Naive B cell (primary cell): ENCODE measurements around the gene DRC7. TPM values are rescaled to one million over a fixed set of nuclear protein-coding genes. Genes with fewer than 3 reads are reported as not detected.

Source experiments
- ATAC-seq, 2 donors: fragments of 150-1000 bp; cut with Tn5 transposase; 2 replicates each; pipeline ENCODE4 v1.10.0; 2021; ENCODE audit warnings: low read depth in 2 of 2, mild to moderate bottlenecking in 2 of 2, moderate library complexity in 2 of 2
- DNase-seq: peaks from one replicate; pipeline ENCODE4 v3.0.0; 2022
- H3K27ac Mint-ChIP-seq, 6 donors: one replicate each; pipeline ENCODE4 v1.8.0; 2020 to 2022; ENCODE audit warnings: mild to moderate bottlenecking in 6 of 6, mixed read lengths in 6 of 6, moderate library complexity in 5 of 6, inconsistent platforms in 2 of 6
- H3K27me3 Mint-ChIP-seq, 3 donors: one replicate each; pipeline ENCODE4 v1.8.0; 2021 to 2022; ENCODE audit warnings: mixed read lengths in 3 of 3, mild to moderate bottlenecking in 1 of 3
- H3K36me3 Mint-ChIP-seq, 2 donors: one replicate each; pipeline ENCODE4 v1.8.0; 2020 to 2022; ENCODE audit warnings: mixed read lengths in 2 of 2, inconsistent platforms in 1 of 2, mild to moderate bottlenecking in 1 of 2
- H3K4me1 Mint-ChIP-seq, 3 donors: one replicate each; pipeline ENCODE4 v1.8.0; 2020 to 2022; ENCODE audit warnings: mixed read lengths in 3 of 3, inconsistent platforms in 1 of 3, mild to moderate bottlenecking in 1 of 3, moderate library complexity in 1 of 3
- H3K4me3 Mint-ChIP-seq, 8 donors: one replicate each; pipeline ENCODE4 v1.8.0; 2020 to 2022; ENCODE audit warnings: mild to moderate bottlenecking in 8 of 8, mixed read lengths in 8 of 8, moderate library complexity in 8 of 8, inconsistent platforms in 2 of 8
- H3K9me3 Mint-ChIP-seq, 7 donors: one replicate each; pipeline ENCODE4 v1.8.0; 2020 to 2022; ENCODE audit warnings: mixed read lengths in 7 of 7, mild to moderate bottlenecking in 5 of 7, inconsistent platforms in 2 of 7, moderate library complexity in 1 of 7
- polyA plus RNA-seq, 6 donors: library from polyadenylated mRNA; unstranded; fragments of 300-500 nt; fragmentation: Illumina TruSeq; gene quantifications; one replicate each; pipeline ENCODE4 v1.2.3, GENCODE V29; 2021; ENCODE audit warnings: low read depth in 6 of 6

Gene DRC7
- polyA plus RNA-seq, 6 donors from 2014 or later = not detected

DNA sequence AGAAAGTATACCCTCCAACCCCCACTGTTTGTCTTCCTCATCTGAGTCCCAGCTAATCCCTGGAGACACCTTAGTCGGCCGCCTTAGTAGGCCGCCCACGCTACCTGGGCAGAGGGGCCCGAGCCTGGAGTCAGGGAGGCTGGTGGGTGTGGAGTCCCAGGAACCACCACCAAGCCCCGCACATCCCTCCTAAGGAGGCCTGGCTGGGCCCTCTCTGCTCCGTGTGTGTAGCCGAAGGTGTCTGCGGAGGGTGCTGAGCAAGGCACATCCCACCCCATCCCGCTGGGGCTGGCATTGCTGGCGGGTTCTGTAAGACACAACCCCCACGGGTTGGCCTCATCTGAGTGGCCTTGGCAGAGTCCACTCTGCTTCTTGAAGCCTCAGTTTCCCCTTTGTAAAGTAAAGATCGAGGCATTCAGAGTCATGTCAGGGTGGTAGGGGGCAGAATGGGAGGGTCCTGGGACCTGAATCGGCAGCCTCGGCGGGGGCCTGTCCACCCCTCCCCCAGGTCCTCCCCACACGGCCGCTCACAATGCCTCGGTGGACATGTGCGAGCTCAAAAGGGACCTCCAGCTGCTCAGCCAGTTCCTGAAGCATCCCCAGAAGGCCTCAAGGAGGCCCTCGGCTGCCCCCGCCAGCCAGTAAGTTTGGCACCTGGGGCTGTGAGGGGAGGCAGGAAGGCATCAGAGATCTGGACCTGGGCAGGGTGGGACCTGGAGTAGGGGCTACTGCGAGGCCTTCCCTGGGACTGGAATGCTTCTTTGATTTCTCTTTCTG, 41.7 kb upstream of the DRC7 start:
- H3K4me3 Mint-ChIP-seq = peak overlapping the region in 1 of 8 donors; percentile 9
- H3K27me3 Mint-ChIP-seq = peaks cover 0 to 7% (median 0%) of the 10 kb centered on the region in 3 donors
- peaks cover 13 to 17% (median 13%) of the 10 kb centered on the region in 3 donors for H3K4me1 Mint-ChIP-seq

DNA sequence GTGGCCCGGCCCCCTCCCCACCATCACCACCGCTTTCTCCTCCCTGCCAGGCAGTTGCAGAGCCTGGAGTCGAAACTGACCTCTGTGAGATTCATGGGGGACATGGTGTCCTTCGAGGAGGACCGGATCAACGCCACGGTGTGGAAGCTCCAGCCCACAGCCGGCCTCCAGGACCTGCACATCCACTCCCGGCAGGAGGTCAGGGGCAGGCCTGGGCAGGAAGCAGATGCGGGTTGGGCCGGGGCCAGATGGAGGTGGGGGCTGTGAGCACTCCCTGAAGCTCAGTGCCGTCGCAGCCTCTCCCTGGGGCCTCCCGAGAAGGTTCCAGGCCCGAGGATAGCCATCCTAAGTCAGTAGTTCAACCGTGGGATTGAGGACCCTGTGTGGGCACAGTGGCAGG, 40.7 kb upstream of the DRC7 start:
- H3K27me3 Mint-ChIP-seq = peaks cover 0 to 7% (median 0%) of the 10 kb centered on the region in 3 donors
- no peaks in the 10 kb centered on the region for H3K36me3 Mint-ChIP-seq
- ATAC-seq (no peak), DNase-seq (no peak)
- H3K4me1 Mint-ChIP-seq = peaks cover 4 to 6% (median 5%) of the 10 kb centered on the region in 3 donors
- H3K9me3 Mint-ChIP-seq = no peaks in the 10 kb centered on the region
- no peak overlapping the region for H3K4me3 Mint-ChIP-seq
- H3K27ac Mint-ChIP-seq = no peak overlapping the region

More for the DNA sequence above, 41.7 kb upstream of the DRC7 start:
- H3K9me3 Mint-ChIP-seq = no peaks in the 10 kb centered on the region
- peak overlapping the region in 1 of 6 donors; percentile 42 for H3K27ac Mint-ChIP-seq
- no peak for DNase-seq
- H3K36me3 Mint-ChIP-seq = no peaks in the 10 kb centered on the region
- no peak for ATAC-seq

DNA sequence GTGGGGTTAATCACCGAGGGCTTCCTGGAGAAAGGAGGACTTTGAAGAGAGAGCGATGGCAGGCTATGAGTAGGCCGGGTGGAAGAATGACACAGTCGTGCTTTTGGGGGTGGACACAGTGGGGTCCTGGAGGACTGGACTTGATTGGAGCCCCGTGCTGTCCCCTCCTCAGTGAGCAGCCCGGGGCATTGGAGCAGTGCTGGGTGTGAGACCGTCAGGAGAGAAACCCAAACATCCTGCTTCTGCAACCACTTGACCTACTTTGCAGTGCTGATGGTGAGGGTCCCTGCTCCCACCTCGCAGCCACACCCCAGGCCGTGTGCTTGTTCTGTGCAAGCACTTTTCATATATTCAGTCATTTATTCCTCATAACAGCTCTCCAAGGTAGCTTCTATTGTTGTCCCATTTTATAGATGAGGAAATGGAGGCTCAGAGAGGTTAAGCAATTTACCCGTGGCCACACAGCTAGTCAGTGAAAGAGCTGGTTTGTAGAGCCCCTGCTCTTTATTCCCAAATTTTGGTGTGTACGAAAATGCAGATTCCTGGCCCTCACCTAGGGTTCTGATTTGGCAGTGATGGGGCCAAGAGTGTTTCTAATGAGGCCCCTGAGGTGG, 38.2 kb upstream of the DRC7 start:
- Mint-ChIP-seq H3K36me3 (no peaks in the 10 kb centered on the region), H3K4me3 (no peak overlapping the region), H3K4me1 (peaks cover 0 to 5% (median 0%) of the 10 kb centered on the region in 3 donors), H3K9me3 (no peaks in the 10 kb centered on the region), H3K27ac (no peak overlapping the region), H3K27me3 (peaks cover 0 to 7% (median 0%) of the 10 kb centered on the region in 3 donors)
- DNase-seq (no peak), ATAC-seq (no peak)

DNA sequence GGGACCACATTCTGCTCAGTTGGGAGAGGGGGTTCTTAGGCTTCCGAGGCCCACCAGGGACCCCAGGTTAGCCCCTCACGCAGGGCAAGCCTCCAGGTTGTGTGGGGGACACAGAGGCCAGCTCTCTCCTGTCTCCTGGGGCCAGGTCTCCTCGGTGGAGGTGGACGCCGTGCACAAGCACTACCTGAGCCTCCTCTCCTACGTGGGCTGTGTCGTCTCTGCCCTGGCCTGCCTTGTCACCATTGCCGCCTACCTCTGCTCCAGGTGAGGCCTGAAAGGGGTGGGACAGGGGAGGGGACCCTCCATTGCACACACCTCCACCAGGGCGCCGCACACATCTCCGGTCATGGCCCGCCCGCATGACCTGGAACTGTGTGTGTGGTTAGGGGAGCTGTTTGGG, 37.4 kb upstream of the DRC7 start:
- Mint-ChIP-seq H3K36me3 (no peaks in the 10 kb centered on the region), H3K9me3 (peaks cover 0 to 2% (median 0%) of the 10 kb centered on the region in 7 donors), H3K27me3 (peaks cover 0 to 7% (median 0%) of the 10 kb centered on the region in 3 donors), H3K27ac (no peak overlapping the region), H3K4me1 (no peaks in the 10 kb centered on the region), H3K4me3 (no peak overlapping the region)
- ATAC-seq = no peak
- no peak for DNase-seq

DNA sequence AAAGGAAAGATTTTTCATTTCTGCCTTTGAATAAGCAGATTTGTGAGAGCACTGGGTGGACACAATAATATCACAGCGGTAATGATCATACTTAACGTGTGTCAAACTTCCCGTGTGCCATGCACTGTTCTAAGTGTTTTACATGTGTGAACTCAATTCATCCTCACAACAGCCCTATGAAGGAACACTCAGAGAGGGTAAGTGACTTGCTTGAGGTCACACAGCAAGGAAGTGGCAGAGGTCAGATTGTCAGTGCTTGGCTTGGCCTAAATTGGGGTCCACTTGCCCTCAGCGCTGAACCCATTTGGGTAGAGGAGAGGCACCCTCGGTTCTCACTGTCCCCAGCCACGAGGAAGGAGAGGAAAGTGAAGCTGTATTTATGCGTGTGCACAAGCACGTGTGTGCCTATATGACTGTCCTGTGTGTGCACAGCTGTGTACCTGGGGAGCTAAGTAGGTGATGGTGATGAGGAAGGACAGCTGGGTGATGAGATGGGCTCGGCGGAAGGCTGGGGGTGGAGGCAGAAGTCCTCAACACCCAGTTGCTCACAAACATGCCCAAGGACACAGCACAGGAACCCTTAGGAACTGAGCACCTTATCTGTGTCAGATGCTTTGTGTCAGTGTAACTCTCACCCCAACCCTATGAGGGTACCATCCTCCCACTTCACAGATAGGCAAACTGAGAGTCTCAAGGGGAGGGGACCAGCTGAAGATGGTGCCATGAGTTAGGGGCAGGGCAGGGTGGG, 36.3 kb upstream of the DRC7 start:
- ATAC-seq (no peak), DNase-seq (no peak)
- Mint-ChIP-seq H3K27me3 (peaks cover 0 to 7% (median 0%) of the 10 kb centered on the region in 3 donors), H3K27ac (peak overlapping the region in 2 of 6 donors; percentile 39 to 57), H3K9me3 (peaks cover 0 to 2% (median 0%) of the 10 kb centered on the region in 7 donors), H3K36me3 (no peaks in the 10 kb centered on the region), H3K4me1 (no peaks in the 10 kb centered on the region), H3K4me3 (no peak overlapping the region)

DNA sequence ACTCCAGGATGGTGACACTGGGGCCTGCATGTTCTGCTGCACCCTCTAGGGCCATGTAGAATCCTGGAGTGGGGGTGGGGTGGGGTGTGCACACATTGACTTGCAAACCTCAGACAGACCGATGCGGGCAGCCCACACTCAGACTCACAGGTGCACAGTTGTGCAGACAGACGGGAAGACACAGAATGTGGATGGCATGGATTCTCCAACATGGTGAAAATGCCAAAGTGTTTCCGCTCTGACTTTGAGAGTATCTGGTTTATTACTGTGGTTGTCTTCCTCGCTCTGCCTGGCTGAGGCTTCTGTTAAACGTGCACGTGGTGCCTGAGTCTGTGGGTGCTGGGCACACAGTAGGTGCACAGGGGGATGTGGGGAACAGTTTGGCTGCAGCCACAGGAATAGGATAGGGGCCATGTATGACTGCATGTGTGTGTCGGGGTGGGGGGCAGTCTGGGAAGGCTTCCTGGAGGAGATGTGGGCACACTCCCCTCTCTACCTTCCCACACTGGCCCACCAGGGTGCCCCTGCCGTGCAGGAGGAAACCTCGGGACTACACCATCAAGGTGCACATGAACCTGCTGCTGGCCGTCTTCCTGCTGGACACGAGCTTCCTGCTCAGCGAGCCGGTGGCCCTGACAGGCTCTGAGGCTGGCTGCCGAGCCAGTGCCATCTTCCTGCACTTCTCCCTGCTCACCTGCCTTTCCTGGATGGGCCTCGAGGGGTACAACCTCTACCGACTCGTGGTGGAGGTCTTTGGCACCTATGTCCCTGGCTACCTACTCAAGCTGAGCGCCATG, 35.5 kb upstream of the DRC7 start:
- DNase-seq (no peak), ATAC-seq (no peak)
- no peak overlapping the region for H3K4me3 Mint-ChIP-seq
- no peaks in the 10 kb centered on the region for H3K4me1 Mint-ChIP-seq
- H3K27ac Mint-ChIP-seq = peak overlapping the region in 1 of 6 donors; percentile 87
- H3K9me3 Mint-ChIP-seq = peaks cover 0 to 2% (median 0%) of the 10 kb centered on the region in 7 donors
- H3K27me3 Mint-ChIP-seq = no peaks in the 10 kb centered on the region
- no peaks in the 10 kb centered on the region for H3K36me3 Mint-ChIP-seq

DNA sequence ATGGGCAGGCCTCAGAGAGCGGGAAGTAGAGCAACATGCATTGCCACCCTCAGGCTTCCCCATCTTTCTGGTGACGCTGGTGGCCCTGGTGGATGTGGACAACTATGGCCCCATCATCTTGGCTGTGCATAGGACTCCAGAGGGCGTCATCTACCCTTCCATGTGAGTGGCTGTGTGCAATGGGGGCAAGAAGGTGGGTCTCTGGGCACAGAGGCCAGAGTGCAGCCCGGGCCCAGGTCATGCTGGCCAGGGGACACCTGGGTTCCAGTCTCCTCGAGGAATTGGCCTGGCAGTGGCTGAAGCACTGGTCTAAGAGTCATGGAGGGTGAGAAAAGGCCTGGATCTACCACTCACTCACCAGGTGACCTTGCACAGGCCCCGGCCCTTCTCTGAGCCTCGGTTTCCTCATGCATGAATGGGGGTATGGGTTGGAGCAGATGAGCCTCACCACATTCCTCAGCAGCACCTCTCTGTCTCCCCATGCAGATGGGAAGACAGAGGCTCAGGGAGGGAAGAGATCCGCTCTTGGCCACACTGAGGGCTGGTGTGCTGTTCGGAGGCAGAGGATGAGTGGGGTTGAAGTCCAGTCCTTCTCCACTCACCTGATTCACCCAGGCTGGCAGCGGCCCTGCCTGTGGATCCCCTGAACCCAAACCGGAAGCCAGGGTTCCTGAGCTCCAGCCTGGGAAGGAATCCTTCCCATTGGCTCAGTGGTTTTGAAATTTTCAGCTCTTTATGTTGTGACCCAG, 33.7 kb upstream of the DRC7 start:
- ATAC-seq = no peak
- no peak overlapping the region for H3K27ac Mint-ChIP-seq

DNA sequence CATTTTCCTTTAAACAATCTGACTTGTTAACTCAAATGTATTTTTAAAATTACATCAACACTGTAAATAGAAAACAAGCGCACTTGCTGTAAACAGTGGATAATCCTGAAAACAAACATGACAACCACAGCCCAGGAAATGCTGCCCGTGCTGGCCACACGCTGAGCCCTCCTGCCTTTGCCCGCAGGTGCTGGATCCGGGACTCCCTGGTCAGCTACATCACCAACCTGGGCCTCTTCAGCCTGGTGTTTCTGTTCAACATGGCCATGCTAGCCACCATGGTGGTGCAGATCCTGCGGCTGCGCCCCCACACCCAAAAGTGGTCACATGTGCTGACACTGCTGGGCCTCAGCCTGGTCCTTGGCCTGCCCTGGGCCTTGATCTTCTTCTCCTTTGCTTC, 33.1 kb upstream of the DRC7 start:
- DNase-seq (no peak), ATAC-seq (no peak)
- H3K4me3 Mint-ChIP-seq = no peak overlapping the region
- no peak overlapping the region for H3K27ac Mint-ChIP-seq
- no peaks in the 10 kb centered on the region for H3K36me3 Mint-ChIP-seq
- H3K4me1 Mint-ChIP-seq = no peaks in the 10 kb centered on the region
- no peaks in the 10 kb centered on the region for H3K27me3 Mint-ChIP-seq
- H3K9me3 Mint-ChIP-seq = peaks cover 0 to 2% (median 0%) of the 10 kb centered on the region in 7 donors

More for the DNA sequence above, 33.7 kb upstream of the DRC7 start:
- no peaks in the 10 kb centered on the region for H3K27me3 Mint-ChIP-seq
- no peaks in the 10 kb centered on the region for H3K4me1 Mint-ChIP-seq
- no peaks in the 10 kb centered on the region for H3K36me3 Mint-ChIP-seq
- H3K9me3 Mint-ChIP-seq = peaks cover 0 to 2% (median 0%) of the 10 kb centered on the region in 7 donors
- no peak overlapping the region for H3K4me3 Mint-ChIP-seq
- DNase-seq = no peak

DNA sequence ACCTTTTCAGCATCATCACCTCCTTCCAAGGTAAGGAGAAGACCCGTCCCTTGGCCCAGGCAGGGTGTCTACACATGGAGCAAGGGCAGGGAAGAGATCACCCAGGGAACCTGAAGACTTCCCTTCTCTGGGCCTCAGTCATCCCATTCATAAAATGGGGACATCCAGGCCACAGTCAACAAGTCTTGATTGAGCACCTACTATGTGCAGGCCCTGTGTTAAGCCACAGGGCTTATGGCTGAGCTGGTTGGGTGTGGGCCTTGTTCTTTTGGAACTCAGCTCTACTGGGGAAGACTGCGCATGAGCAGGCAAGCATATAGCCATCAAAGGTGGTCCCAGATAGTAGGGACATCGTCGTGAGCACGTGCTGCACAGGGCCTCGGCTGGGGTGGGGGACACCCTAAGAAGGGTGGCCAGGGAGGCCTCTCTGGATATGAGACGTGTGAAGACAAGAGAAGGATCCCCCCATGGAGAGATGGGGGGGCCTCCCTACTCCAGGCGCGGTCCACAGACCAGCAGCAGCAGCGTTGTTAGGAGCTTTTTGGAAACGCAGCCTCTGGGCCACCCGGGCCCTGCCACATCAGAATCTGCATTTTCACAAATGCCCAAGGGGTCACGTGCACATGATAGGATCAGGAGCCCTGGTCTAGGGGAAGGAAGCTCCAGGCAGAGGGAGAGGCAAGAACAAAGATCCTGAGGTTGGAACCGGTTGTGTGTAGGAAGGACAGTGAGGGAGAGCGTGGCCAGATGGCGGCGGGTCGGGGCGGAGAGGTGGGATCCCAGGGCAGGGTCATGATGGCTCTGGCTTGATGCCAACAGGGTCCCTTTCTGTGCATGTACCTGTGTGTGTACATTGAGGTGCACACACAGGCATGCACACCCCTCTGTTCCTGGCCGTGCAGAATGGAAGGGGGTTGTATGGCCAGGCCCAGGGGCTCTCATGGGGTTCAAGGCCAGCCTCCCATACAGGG, 32.4 kb upstream of the DRC7 start:
- peak overlapping the region in 1 of 8 donors; percentile 62 for H3K4me3 Mint-ChIP-seq
- H3K27me3 Mint-ChIP-seq = no peaks in the 10 kb centered on the region
- DNase-seq = no peak
- H3K36me3 Mint-ChIP-seq = no peaks in the 10 kb centered on the region
- no peaks in the 10 kb centered on the region for H3K4me1 Mint-ChIP-seq
- ATAC-seq = no peak
- peak overlapping the region in 2 of 6 donors; percentile 53 to 65 for H3K27ac Mint-ChIP-seq
- peaks cover 0 to 2% (median 0%) of the 10 kb centered on the region in 7 donors for H3K9me3 Mint-ChIP-seq

DNA sequence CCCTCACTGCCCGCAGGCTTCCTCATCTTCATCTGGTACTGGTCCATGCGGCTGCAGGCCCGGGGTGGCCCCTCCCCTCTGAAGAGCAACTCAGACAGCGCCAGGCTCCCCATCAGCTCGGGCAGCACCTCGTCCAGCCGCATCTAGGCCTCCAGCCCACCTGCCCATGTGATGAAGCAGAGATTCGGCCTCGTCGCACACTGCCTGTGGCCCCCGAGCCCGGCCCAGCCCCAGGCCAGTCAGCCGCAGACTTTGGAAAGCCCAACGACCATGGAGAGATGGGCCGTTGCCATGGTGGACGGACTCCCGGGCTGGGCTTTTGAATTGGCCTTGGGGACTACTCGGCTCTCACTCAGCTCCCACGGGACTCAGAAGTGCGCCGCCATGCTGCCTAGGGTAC, 31.2 kb upstream of the DRC7 start:
- DNase-seq = no peak
- Mint-ChIP-seq H3K4me3 (no peak overlapping the region), H3K4me1 (no peaks in the 10 kb centered on the region), H3K36me3 (no peaks in the 10 kb centered on the region), H3K27me3 (no peaks in the 10 kb centered on the region), H3K27ac (no peak overlapping the region), H3K9me3 (peaks cover 0 to 2% (median 0%) of the 10 kb centered on the region in 7 donors)
- no peak for ATAC-seq

DNA sequence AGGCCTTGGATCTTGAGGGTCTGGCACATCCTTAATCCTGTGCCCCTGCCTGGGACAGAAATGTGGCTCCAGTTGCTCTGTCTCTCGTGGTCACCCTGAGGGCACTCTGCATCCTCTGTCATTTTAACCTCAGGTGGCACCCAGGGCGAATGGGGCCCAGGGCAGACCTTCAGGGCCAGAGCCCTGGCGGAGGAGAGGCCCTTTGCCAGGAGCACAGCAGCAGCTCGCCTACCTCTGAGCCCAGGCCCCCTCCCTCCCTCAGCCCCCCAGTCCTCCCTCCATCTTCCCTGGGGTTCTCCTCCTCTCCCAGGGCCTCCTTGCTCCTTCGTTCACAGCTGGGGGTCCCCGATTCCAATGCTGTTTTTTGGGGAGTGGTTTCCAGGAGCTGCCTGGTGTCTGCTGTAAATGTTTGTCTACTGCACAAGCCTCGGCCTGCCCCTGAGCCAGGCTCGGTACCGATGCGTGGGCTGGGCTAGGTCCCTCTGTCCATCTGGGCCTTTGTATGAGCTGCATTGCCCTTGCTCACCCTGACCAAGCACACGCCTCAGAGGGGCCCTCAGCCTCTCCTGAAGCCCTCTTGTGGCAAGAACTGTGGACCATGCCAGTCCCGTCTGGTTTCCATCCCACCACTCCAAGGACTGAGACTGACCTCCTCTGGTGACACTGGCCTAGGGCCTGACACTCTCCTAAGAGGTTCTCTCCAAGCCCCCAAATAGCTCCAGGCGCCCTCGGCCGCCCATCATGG, 30.5 kb upstream of the DRC7 start:
- H3K4me1 Mint-ChIP-seq = no peaks in the 10 kb centered on the region
- no peak overlapping the region for H3K4me3 Mint-ChIP-seq
- peaks cover 0 to 2% (median 0%) of the 10 kb centered on the region in 7 donors for H3K9me3 Mint-ChIP-seq
- ATAC-seq (no peak), DNase-seq (no peak)
- H3K36me3 Mint-ChIP-seq = no peaks in the 10 kb centered on the region
- H3K27ac Mint-ChIP-seq = peak overlapping the region in 3 of 6 donors; percentile 7 to 90 (median 57)
- H3K27me3 Mint-ChIP-seq = peaks cover 0 to 6% (median 0%) of the 10 kb centered on the region in 3 donors
